ENCODE data around the gene CAMTA1. TPM values are rescaled to one million over a fixed set of nuclear protein-coding genes. Genes with fewer than 3 reads are reported as not detected.

The CAMTA1 gene
- total and polyA plus RNA-seq, 8 donors: 13.0 to 54.2 (median 23.6) TPM

DNA sequence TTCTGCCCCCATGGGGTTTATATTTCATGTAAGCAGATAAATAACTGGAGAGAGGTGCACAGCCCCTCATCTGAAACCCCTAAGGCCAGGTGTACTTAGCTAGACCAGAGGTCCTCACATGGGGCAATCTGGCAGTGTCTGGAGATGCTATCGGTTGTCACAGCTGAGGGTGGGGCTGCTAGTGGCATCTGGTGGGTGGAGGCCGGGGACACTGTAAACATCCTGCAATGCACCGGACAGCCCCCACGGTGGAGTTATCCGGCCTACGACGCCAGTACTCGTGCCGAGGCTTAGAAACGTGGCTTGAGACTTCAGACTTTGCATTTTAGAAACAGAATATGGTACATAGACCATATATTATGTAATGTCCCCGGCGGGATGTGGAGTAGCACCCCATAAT is 799.4 kb downstream of the CAMTA1 start:
- no peaks in the 10 kb centered on the region for H3K9me3 ChIP-seq
- peaks cover 0 to 5% (median 0%) of the 10 kb centered on the region in 3 donors for H3K4me1 ChIP-seq
- 91 to 93% methylated on average over 12 of the region's 12 CpGs for WGBS, 2 donors
- H3K27ac ChIP-seq: no peak overlapping the region
- no peaks in the 10 kb centered on the region for H3K36me3 ChIP-seq
- no peak for TF ChIP-seq CTCF (IDR thresholded peaks at IDR 0.05)
- no peak for ATAC-seq
- H3K4me3 ChIP-seq: no peak overlapping the region
- intact Hi-C loops (cut with DNase I): no loop called here
- H3K27me3 ChIP-seq: no peaks in the 10 kb centered on the region
- peak in 1 of 6 donors; percentile 23 for DNase-seq
- no peak for FAIRE-seq

DNA sequence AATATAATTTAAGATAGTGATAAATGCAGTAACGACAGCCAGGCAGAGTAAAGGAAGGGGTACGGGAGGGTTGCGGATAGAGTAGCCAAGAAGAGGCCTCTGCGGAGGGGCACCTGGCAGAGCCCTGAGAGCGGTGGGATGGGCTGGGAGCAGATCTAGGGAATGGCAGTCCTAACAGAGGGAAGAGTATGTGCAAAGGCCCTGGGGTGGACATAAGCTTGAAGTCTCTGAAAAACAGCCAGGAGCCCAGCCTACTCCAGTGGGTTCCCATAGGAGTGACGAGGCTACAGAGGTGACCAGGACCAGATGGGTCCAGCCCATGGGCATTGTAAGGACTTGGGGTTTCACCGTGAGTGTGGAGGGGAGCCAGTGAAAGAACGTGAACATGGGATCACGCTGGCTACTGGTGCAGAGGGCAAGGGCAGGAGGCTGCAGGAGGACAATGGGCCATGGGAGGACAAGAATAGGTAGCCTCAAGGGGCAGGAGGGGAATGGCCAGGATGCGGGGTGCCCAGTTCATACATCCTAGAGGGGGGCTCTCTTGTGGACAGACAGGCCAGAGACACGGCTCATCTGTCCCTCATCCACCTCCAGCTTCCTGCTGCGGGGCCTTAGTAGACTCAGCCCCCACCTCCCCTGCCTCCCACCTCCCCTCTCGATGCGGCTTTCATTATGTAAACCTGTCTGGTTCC is 800.1 kb downstream of the CAMTA1 start:
- intact Hi-C loops (cut with DNase I): no loop called here
- no peaks in the 10 kb centered on the region for H3K36me3 ChIP-seq
- ATAC-seq (no peak), DNase-seq (peak in 2 of 6 donors; percentile 28 to 45), FAIRE-seq (no peak)
- no peaks in the 10 kb centered on the region for H3K9me3 ChIP-seq
- no peak overlapping the region for H3K4me3 ChIP-seq
- no peak for TF ChIP-seq CTCF (IDR thresholded peaks at IDR 0.05)
- peaks cover 0 to 5% (median 0%) of the 10 kb centered on the region in 3 donors for H3K4me1 ChIP-seq
- WGBS, 2 donors: 88 to 89% methylated on average over 14 of the region's 14 CpGs
- no peak overlapping the region for H3K27ac ChIP-seq
- no peaks in the 10 kb centered on the region for H3K27me3 ChIP-seq

DNA sequence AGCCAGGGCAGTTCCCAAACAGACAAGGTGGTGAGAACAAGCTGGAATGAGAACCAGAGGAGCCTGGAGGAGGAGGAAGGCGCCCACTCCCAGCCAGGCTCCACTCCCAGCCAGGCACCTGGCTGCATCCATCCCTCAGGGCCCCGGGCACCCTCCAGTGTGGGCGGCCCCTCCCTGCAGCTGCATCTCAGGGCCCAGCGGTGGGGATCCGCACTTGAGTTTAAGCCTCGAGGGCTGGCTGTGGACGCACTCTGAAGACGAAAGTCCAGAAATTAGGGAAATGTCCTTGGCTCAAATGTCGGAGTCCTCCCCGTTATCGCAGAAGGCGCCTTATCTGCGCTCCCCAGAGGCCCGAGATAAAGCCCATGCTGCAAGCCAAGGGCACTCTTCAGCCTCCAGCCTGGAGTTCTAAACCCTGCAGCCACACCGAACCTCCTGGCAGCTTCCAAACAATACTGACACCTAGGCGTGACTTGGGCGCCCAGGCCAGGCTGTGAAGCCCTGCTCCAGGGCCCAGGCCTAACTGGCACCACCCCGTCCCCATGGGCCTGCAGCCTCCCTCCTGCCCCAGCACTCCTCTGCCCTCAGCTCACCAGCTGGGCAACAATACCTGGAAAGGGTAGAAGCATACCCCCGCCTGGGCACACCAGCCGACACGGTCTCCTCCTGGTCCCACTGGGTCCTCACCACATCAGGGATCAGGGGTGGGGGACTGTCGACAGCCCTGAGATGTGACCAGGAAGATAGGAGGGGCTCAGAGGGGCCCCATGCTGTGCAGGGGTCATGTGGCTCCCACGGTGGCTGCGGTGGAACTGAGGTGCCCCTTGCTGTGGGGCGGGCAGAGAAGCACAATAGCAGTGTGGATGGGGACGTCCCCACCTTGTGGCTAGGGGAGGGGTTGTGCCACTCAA is 801.0 kb downstream of the CAMTA1 start:
- H3K36me3 ChIP-seq: no peaks in the 10 kb centered on the region
- no peak for FAIRE-seq
- no peak overlapping the region for H3K4me3 ChIP-seq
- no peaks in the 10 kb centered on the region for H3K9me3 ChIP-seq
- peaks cover 0 to 5% (median 0%) of the 10 kb centered on the region in 3 donors for H3K4me1 ChIP-seq
- no peak overlapping the region for H3K27ac ChIP-seq
- H3K27me3 ChIP-seq: no peaks in the 10 kb centered on the region
- intact Hi-C loops (cut with DNase I): no loop called here
- DNase-seq: peak in 2 of 6 donors; percentile 60 to 65
- no peak for TF ChIP-seq CTCF (IDR thresholded peaks at IDR 0.05)
- 40% methylated on average over 26 of the region's 26 CpGs for WGBS, 2 donors
- ATAC-seq: peak in 3 of 4 donors; percentile 28 to 82 (median 68)

DNA sequence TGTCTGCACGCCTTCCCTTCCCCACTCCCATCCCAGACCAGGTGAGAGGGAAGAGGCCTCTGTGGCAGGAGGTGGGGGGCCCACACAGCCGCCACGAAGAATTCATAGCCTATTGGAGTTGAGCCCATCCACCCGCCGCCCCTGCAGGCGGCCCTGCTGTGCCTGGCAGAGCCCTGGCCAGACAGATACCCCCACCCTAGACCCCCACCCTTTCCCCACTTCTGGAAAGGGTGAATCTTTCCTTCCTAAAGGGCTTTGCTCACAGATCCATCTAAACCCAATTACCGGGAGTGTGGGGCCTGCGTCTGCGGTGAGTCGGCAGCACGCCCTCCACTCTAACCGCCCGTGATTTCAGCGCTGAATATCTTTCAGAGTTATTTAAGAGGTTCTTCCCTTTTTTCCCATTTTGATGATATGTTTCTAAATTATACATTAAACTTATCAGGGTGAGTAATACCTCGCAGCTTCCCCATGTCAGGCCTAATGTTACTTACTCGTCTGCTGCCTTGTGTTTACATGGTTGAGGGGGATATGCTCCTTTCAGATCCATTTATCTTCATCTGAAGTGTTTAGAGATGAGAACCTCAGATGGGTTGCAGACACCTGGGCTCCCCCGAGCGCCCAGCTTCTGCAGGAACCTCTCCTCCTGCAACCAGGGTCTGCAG is 802.0 kb downstream of the CAMTA1 start:
- 91 to 96% methylated on average over 18 of the region's 18 CpGs for WGBS, 2 donors
- H3K27me3 ChIP-seq: no peaks in the 10 kb centered on the region
- intact Hi-C loops (cut with DNase I): no loop called here
- H3K36me3 ChIP-seq: no peaks in the 10 kb centered on the region
- FAIRE-seq: no peak
- H3K4me3 ChIP-seq: no peak overlapping the region
- no peak for ATAC-seq
- TF ChIP-seq CTCF (IDR thresholded peaks at IDR 0.05): no peak
- peak in 1 of 6 donors; percentile 31 for DNase-seq
- no peak overlapping the region for H3K27ac ChIP-seq
- H3K4me1 ChIP-seq: peaks cover 0 to 5% (median 0%) of the 10 kb centered on the region in 3 donors
- H3K9me3 ChIP-seq: no peaks in the 10 kb centered on the region
